NB4 (cell line): ENCODE measurements around the gene SDF2.

ENCODE experiments used
- DNase-seq: peaks from one replicate; pipeline ENCODE4 v3.0.0; 2010; ENCODE audit warnings: low read depth
- H3K4me3 ChIP-seq: one replicate; pipeline ENCODE4 v1.5.1; 2011; ENCODE audit warnings: mild to moderate bottlenecking, low read depth, low read length, moderate library complexity
- CTCF ChIP-seq: IDR thresholded peaks from one replicate; pipeline ENCODE4 v1.5.1; 2012; ENCODE audit warnings: low read depth, low read length
- MAX ChIP-seq: IDR thresholded peaks from 2 replicates; pipeline ENCODE4 v1.6.1; 2011; ENCODE audit warnings: low read depth, low read length
- MYC ChIP-seq: IDR thresholded peaks from 2 replicates; pipeline ENCODE4 v1.6.1; 2011; ENCODE audit warnings: low read depth, low read length
- POLR2A ChIP-seq: IDR thresholded peaks from 2 replicates; pipeline ENCODE4 v1.6.1; 2011; ENCODE audit warnings: mild to moderate bottlenecking; ENCODE audit not compliant: insufficient read length; ENCODE audit errors: extremely low read depth

Gene SDF2

GRCh38 chr17:28624148-28624547 is 37.6 kb downstream of the SDF2 start:
- no peak overlapping the region for H3K4me3 ChIP-seq
- no peak for TF ChIP-seq POLR2A
- TF ChIP-seq MAX: no peak
- no peak for TF ChIP-seq CTCF
- no peak for TF ChIP-seq MYC
- DNase-seq: no peak

- no peak overlapping the region for H3K4me3 ChIP-seq
- TF ChIP-seq MYC (no peak), CTCF (no peak), MAX (no peak), POLR2A (no peak)
- DNase-seq: no peak
Measured at GRCh38 chr17:28623696-28624095, 38.0 kb downstream of the SDF2 start.

GRCh38 chr17:28622186-28622585 is 39.5 kb downstream of the SDF2 start:
- TF ChIP-seq MAX (no peak), POLR2A (no peak), MYC (no peak), CTCF (no peak)
- DNase-seq: no peak
- H3K4me3 ChIP-seq: no peak overlapping the region

- no peak overlapping the region for H3K4me3 ChIP-seq
- no peak for DNase-seq
- no peak for TF ChIP-seq POLR2A
- TF ChIP-seq CTCF: no peak
- no peak for TF ChIP-seq MAX
- no peak for TF ChIP-seq MYC
Measured at GRCh38 chr17:28620010-28620409, 41.7 kb downstream of the SDF2 start.

- H3K4me3 ChIP-seq: no peak overlapping the region
- TF ChIP-seq CTCF (no peak), MYC (no peak), MAX (no peak), POLR2A (no peak)
Measured at GRCh38 chr17:28618464-28618863, 43.2 kb downstream of the SDF2 start.

GRCh38 chr17:28616281-28616680 is 45.4 kb downstream of the SDF2 start:
- H3K4me3 ChIP-seq: no peak overlapping the region
- TF ChIP-seq CTCF: no peak
- no peak for TF ChIP-seq POLR2A
- no peak for TF ChIP-seq MAX
- TF ChIP-seq MYC: no peak
- no peak for DNase-seq

More at GRCh38 chr17:28618464-28618863, 43.2 kb downstream of the SDF2 start:
- DNase-seq: no peak
